Stimulated activated CD8-positive, alpha-beta memory T cell treated with anti-CD3 and anti-CD28 coated beads, Interleukin-7, amount 100 ng/mL, for 4 hours (primary cell): ENCODE results near the gene PRKN.

ENCODE experiments used
- DNase-seq, 2 donors: peaks; one replicate each; pipeline ENCODE4 v3.0.0-alpha.2; 2020; ENCODE audit warnings: low read depth in 2 of 2

PRKN gene

DNA sequence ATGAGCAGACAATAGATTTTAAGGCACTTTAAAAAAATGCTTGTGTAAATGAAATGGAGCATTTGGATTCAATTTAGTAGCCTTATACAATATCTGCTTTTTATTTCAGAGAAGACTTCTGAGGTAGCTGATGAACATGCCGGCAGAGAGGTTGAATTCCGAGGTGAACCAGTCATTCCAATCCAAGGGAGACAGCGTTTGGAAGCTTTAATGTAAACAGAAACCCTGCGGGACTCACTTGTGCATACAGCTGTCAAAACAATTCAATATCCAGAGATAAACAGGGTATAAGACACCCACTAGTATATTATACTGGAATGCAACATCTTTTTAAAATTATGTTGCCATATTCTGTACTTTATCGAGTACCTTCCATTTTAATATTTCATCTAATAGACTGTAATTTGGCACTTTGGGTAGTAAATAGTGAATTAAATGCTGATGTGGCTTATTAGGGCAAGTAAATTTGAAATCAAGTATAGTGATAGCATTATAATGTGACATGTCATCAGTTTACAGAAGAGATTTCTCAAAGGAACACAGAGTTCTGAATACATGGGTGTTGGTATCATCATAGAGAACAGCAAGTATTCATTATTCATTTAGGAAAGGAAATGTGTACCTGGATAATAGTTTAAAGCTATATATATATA is 347.7 kb downstream of the PRKN start:
- no peak for DNase-seq

DNA sequence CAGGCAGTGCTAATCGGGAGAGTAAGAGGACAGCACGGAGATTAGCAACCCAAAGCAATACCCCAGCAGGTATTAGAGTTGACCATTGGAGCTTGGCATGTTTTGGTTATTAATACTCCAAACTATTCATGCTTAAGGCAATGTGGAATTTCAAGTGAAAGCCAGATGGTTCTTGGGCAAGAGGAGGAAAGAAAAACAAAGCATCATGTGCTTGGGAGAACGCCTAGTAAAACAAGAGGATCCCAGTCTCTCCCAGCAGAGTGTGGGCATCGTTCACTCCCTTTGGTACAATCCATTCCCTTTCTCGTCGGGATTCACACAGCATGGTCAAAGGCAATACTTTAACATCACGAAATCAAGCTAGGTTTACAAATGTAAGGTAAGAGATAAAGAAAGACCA is 349.8 kb downstream of the PRKN start:
- no peak for DNase-seq

GRCh38 chr6:162373868-162374267 is 353.7 kb downstream of the PRKN start:
- DNase-seq: no peak

DNA sequence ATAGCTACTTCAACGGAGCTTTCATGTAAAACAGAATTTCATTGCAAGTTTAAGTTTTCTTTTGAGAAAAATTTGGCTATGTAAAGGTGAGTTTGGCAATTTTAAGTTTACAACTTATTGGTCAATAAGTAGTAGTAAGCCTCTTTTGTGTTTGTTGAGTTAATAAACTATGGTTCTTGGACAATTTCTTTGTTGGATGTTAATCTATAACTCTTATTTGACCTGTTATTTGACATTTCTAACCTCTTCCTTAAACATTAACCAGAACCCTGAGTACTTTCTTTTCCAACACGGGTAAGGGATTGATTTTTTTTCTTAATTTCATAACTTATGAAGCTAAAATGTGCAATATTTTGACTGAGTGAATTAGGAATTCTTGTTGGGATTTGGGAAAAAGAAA is 354.4 kb downstream of the PRKN start:
- no peak for DNase-seq

DNA sequence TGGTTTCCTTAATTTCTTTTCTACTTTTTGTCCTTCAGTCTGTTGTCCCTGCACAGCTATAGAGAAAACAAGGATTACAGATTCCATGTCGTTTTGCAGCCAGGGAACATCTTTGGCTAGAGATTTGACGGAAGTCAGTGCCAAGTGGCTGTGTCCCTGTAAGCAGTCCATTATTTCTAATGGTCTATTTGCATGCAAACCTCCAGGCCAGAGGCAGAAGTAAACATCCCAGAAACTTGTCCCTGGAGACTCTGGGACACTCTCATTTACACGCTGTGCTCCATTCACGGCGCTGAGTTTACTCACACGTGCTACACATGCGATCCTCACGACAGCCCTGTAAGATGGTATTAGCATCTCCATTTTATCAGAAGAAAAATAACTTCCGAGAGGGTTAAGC is 355.5 kb downstream of the PRKN start:
- DNase-seq: no peak

GRCh38 chr6:162371121-162371520 is 356.4 kb downstream of the PRKN start:
- DNase-seq: no peak

DNA sequence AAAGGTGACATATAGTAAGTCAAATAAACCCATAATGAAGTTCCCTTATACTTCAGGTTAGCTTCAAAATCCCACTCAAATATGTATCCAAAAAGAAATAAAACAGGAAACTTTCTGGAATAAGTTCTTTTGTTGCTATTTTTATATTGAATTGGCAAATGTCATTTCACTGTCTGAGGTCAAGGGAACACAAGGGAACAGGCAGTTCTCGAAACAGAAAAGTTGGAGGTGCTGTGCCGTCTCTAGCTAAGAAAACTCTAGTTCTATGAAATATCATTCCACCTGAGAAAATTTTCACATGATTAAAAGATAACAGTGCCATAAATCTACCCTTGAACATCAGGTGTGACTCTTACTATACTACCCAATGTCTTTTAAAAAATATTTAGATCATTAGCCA is 358.5 kb downstream of the PRKN start:
- no peak for DNase-seq

GRCh38 chr6:162364488-162364887 is 363.1 kb downstream of the PRKN start:
- DNase-seq: no peak

DNA sequence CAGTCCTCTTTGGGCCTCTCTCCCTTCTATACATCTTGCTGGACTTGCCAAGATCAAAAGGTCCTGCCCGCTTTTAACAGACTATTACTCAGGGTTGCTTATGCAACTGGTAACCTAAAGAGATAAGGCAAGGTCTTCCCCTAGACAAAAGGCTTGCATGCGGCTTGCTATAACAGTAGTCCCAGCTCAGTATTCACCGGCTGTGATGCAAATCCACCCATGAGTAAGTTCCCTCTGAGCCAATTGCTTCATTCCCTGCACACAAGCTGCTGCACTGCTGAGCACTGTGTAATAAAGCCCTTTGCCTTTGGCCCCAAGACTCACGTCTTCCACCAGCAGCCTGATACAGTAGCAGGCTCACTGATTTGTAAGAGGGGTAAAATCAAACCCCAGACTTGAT is 363.8 kb downstream of the PRKN start:
- DNase-seq: no peak

DNA sequence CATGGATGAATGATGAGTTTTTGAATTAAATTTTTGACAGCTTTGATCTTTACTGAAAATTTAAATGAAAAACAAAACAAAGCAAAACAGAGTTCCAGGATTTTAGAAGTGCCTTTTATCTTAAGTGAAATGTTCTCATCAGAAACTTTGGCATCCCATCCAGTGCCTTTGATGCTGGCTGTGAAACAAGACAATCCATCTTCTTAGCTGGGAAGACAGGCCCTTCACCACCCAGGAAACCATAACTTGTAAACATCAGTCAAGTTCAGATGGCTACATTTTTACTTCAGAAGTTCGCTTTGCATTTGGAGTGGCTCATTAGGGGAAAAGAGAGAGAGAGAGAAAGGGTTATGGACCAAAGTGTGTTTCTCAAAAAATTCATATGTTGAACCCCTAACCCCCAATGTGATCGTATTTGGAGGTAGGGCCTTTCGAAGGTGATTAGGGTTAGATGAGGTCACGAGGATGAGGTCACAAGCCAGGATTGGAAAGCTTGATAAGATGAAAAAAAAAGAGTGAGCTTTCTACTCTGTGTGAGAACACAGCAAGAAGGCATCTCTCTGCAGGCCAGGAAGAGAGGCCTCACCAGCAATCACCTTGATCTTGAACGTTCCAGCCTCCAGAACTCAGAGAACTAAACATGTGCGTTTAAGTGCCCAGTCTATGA is 366.5 kb downstream of the PRKN start:
- DNase-seq: no peak

GRCh38 chr6:162358625-162359024 is 368.9 kb downstream of the PRKN start:
- no peak for DNase-seq

- DNase-seq: no peak
Measured at GRCh38 chr6:162345051-162345511, 382.5 kb downstream of the PRKN start.

DNA sequence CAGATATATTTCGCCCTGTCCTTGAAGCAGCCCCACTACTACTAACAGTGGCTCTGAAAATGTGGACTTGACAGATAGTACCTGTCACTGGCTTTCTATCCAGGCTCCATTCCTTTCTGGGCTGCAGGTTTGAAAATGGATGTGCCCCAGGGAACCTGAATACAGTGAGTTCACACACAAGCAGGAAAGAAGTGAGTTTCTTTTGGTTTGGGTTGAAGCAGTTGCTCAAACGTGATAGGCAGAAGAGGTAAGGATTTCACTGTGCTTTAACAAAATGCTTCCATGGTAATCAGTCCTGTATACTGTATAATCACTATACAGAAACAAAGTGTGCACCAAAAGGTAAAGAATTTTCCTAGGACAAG is 382.9 kb downstream of the PRKN start:
- no peak for DNase-seq

- DNase-seq: no peak
Measured at GRCh38 chr6:162343936-162344645, 383.5 kb downstream of the PRKN start.

GRCh38 chr6:162343198-162343935 is 384.2 kb downstream of the PRKN start:
- DNase-seq: no peak

GRCh38 chr6:162337412-162337811 is 390.2 kb downstream of the PRKN start:
- DNase-seq: no peak

GRCh38 chr6:162336359-162336758 is 391.2 kb downstream of the PRKN start:
- DNase-seq: no peak

DNA sequence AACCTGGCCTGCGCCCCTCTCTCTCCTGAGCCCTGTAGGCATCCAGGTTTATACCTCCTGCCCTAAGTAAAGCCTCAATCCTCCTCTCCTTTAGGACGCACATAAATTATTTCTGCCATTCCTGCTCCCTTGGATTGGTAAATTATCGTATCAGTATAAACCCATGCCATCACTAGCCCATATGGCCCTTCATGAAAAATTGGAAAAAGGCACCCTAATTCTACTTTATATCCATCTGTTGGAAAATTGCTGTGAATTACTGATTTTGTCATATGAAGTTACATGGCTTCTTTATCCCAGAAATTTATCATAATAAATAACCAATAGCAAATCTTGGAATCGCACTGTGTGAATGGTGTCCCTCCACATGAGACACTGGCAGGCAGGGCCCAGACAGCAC is 395.2 kb downstream of the PRKN start:
- DNase-seq: no peak

DNA sequence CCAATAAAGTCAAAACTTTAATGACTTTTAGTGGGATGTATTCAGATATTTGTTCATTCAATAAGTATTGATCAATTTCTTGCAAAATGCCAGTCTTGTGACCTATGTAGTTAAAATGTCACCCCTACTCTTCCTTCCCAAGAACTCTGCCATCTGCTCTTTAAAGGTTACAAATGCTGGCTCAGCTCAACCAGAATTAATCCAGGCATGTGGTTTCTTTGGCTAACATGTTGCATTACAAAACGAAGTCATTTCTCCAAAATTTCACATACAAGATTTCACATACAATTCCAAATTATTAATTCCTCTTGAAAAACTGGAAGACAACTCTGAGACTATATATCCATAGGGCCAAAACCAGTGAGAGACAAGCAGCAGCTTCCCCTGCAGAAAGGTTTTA is 395.7 kb downstream of the PRKN start:
- no peak for DNase-seq

DNA sequence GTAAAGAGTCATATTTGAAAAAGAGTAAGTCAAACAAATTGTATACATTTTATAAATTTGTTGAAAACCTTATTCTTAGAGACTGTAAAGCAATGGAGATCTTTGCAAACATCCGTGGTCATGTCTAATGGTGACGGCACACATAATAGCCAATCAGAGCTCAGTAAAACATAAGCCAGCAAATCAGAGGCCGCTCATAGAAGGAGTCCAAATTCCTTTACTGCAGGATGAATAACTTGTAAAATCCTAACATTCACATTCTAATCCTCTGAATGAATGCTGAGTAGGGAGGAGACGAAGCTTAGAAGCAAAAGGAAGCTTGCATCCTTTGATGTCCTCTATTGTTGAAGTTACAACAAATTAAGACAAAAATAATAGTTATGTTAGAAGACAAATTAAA is 401.7 kb downstream of the PRKN start:
- no peak for DNase-seq

GRCh38 chr6:162325051-162325450 is 402.5 kb downstream of the PRKN start:
- DNase-seq: no peak

DNA sequence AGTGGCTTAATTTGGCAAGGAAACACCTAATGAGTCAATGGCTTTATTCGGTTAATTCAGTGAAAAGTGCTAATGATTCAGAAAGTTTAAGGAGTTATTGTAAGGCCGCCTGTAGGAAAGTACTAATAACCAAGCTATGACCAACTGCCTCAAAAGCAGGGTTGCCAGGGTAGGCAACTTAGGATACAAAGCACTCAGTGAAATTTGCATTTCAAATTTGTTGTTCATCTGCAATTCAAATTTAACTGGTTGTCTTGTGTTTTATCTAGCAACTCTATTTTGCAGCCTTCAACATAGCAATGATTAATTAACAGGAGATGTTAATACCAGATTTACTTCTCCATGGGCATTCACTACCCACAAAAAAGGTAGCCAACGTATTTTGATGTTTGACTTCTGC is 412.3 kb downstream of the PRKN start:
- no peak for DNase-seq
